ENCODE results near the gene DMPK.

DMPK gene

DNA sequence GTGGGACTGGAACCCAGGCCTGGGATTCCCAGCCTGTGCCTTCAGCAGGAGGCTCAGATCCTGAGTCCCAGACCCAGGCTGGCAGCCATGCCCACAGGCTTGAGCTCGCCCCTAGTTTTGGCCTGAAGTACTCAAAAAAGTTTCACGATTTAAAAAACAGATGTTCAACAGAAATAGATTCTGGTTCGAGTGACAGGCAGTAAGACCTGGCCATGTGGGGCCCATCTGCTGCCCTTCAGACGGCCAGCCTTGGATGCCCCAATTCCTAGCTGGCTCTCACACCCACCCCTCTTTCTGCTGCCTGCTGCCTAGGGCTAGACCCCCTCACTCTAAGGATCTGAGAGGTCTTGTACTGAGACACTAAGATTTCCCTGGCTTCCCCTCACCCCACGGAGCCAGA is 2.8 kb upstream of the DMPK start:
- H3K4me1 ChIP-seq (ENCODE audit: control insufficient read depth, insufficient read depth, low read length, poor library complexity, severe bottlenecking) = peaks cover 41% of the 10 kb centered on the region
- 88 to 92% methylated on average over 5 of the region's 5 CpGs for WGBS, 2 experiments (ENCODE audit: insufficient coverage in 2 of 2)
- H3K9me3 ChIP-seq (ENCODE audit: control insufficient read depth, low read length) = no peaks in the 10 kb centered on the region
- peaks cover 57% of the 10 kb centered on the region for H3K36me3 ChIP-seq (ENCODE audit: control insufficient read depth, insufficient read depth, low read length)
- no peak overlapping the region for H3K4me3 ChIP-seq (ENCODE audit: extremely low read depth, insufficient read depth, low read length, poor library complexity, severe bottlenecking)
- H3K27ac ChIP-seq (ENCODE audit: low read depth, low read length, severe bottlenecking) = no peak overlapping the region

DNA sequence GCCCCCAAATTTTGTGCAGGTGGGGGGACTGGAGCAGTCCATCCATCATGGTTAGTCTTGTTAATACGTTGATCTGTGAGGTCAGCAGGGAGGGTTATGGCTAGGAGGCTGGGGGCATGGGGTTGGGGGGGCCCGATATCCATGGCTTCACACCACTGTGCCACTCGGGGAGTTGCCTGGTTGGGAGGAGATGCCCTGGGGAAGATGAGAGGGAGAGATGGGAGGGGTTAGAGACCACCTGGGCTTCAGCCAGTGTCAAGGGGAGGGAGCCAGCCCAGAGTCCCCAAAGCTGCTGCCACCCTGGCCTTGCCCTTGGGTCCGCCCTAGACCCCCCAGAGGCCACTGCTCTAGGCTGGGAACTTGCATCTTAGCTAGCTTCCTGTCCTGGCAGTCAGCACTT is 1.8 kb upstream of the DMPK start:
- Histone ChIP-seq H3K4me1 (ENCODE audit: control insufficient read depth, insufficient read depth, low read length, poor library complexity, severe bottlenecking) (peaks cover 44% of the 10 kb centered on the region), H3K27ac (ENCODE audit: low read depth, low read length, severe bottlenecking) (peak overlapping the region; percentile 87), H3K36me3 (ENCODE audit: control insufficient read depth, insufficient read depth, low read length) (peaks cover 51% of the 10 kb centered on the region), H3K9me3 (ENCODE audit: control insufficient read depth, low read length) (no peaks in the 10 kb centered on the region), H3K4me3 (ENCODE audit: extremely low read depth, insufficient read depth, low read length, poor library complexity, severe bottlenecking) (no peak overlapping the region)
- WGBS, 2 experiments (ENCODE audit: insufficient coverage in 2 of 2) = 80 to 94% methylated on average over 1 to 4 of the region's 4 CpGs

DNA sequence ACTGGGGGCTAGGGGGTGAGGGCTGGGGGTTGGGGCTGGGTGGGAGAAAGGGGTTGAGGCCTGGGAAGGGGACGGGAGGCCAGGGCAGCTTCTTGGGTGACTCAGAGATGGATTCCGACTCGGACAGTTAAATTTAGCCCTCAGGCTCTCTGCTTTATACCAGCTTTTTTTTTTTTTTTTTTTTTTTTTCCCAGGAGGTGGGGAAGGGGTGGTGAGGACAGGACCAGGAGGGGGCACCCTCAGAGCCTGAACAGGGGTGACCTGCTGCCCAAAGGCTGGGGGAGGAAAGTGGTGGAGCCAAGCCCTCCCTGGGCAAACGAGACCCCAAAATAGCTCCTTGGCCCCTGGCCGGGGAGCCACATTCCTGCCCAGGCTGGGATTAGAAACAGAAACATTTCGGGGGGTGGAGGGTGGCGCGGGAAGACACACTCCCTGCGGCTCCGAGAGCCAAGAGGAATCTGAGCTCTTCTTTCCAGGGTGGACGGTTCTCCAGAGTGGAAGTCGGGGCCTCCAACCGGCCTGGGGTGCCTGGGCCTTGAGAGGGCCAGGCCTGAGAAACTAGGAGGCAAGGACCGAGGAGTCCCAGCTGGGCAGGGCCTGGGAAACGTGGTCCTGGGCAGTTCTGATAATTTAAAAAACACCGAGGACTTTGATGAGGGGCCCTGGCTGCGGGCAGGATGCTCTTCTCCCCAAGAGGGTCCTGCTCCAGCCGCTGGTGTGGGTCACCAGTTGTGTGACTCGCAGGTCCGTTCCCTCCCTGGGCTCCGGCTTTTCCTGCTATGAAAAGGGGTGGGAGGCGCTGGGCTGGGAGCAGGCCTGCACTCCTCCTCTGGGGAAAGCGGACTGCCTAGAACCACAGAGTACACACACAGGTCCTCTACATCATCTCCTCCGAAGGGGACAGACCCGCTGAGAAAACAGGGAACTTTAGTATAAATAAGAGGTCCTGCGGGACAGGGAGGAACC is 813 bp upstream of the DMPK start:
- Histone ChIP-seq H3K9me3 (ENCODE audit: control insufficient read depth, low read length) (no peaks in the 10 kb centered on the region), H3K36me3 (ENCODE audit: control insufficient read depth, insufficient read depth, low read length) (peaks cover 50% of the 10 kb centered on the region), H3K4me1 (ENCODE audit: control insufficient read depth, insufficient read depth, low read length, poor library complexity, severe bottlenecking) (peaks cover 49% of the 10 kb centered on the region), H3K4me3 (ENCODE audit: extremely low read depth, insufficient read depth, low read length, poor library complexity, severe bottlenecking) (no peak overlapping the region), H3K27ac (ENCODE audit: low read depth, low read length, severe bottlenecking) (peak overlapping the region; percentile 87)
- 58 to 68% methylated on average over 16 to 18 of the region's 26 CpGs for WGBS, 2 experiments (ENCODE audit: insufficient coverage in 2 of 2)

DNA sequence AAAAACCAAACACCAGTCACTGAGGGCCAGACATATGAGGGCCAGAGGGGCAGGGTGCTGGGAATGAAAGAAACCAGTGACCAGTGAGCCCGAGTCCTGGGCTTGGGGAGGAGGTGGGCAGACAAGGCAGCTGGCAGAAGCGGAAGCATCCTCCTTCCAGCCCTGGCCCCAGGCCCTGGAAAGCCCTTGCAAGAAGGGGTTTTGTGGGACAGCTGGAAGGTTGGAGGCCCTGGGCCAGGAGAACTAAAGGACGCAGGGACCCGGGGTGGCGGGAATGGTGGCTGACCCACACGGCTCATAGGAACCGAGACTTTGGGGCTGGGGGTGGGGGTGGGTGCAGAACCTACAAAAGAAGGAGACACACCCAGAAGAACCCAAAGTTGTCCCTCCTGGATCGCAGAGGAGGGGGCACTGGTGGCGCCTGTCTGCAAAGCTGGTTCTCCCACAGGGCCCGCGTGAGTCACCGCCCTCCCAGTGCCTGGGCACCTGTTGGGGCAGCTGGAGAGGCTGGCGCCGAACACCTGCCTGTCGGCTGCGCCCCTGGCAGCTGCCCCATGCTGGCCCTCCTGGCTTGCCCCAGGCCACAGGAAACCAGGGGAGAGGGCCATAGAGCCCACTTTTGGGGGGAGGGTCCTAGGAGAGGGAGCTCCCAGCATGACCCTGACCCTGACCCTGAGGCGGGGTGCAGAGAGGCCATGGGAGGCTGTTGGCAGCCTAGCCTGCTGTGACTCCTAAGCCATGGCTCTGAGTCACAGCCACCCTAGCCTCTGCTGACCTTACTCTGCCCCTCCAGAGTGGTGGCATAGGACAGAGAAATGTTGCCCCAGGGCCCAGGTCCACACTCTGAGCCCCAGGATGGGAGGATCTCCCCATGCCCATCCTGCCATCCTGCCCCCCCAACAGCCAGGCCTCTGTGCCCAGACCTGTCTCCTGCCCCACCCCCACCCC is 802 bp downstream of the DMPK start:
- 82% methylated on average over 16 of the region's 17 CpGs for WGBS, 2 experiments (ENCODE audit: insufficient coverage in 2 of 2)
- Histone ChIP-seq H3K36me3 (ENCODE audit: control insufficient read depth, insufficient read depth, low read length) (peaks cover 50% of the 10 kb centered on the region), H3K4me1 (ENCODE audit: control insufficient read depth, insufficient read depth, low read length, poor library complexity, severe bottlenecking) (peaks cover 49% of the 10 kb centered on the region), H3K4me3 (ENCODE audit: extremely low read depth, insufficient read depth, low read length, poor library complexity, severe bottlenecking) (peak overlapping the region; percentile 19), H3K9me3 (ENCODE audit: control insufficient read depth, low read length) (no peaks in the 10 kb centered on the region), H3K27ac (ENCODE audit: low read depth, low read length, severe bottlenecking) (no peak overlapping the region)

DNA sequence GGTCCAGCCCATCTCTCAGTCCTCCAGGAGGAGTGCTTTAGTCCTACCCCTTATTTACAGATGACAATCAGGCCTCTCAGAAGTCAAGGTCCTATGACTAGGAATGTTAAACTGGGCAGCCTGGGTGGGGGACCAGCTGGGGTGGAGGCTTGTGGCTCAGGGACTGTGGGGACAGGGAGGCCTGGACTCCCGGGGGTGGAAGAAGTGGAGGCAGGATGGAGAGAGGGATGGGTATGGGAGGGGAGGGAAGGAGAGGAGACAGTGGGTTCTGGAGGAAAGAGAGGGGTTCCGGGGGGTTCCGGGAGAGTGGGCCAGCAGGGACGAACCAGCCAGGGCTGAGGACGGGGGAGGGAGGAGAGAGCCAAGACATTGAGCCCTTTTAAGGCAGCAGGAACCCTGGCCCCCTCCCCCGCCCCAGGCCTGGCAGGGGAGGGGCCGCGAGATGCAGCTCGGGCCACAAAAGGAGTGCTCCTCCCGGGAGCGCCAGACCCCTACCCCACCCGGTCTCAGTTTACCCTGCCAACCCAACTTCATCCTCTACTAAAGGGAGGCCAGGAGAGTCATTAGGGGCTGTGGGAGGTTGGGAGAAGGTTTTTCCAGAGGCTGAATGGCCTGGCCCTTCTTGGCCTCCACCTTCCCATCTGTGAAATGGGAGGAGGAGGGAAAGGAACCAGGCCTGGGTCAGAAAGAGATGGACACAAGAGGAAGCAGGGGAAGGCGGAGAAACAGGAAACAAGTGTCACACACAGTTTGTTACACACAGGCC is 1.7 kb downstream of the DMPK start:
- Histone ChIP-seq H3K27ac (ENCODE audit: low read depth, low read length, severe bottlenecking) (peak overlapping the region; percentile 16), H3K4me1 (ENCODE audit: control insufficient read depth, insufficient read depth, low read length, poor library complexity, severe bottlenecking) (peaks cover 49% of the 10 kb centered on the region)
- 55 to 56% methylated on average over 6 to 10 of the region's 13 CpGs for WGBS, 2 experiments (ENCODE audit: insufficient coverage in 2 of 2)

DNA sequence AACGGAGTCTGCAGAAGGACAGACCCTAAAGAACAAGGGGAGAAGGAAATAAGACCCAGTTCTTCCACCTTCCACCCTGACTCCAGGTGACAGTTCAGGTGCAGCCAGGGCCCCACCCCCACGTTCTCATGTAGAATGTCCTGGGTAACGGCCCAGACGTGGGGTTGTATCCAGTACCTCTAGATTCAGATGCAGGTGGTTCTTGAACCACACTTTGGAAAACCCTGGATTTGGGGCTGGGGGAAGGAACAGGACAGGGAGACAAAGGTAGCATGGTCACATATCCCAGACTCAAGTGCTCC is 2.2 kb downstream of the DMPK start:
- WGBS, 2 experiments (ENCODE audit: insufficient coverage in 2 of 2) = 75 to 82% methylated on average over 3 of the region's 4 CpGs
- H3K27ac ChIP-seq (ENCODE audit: low read depth, low read length, severe bottlenecking) = peak overlapping the region; percentile 16
- no peak overlapping the region for H3K4me3 ChIP-seq (ENCODE audit: extremely low read depth, insufficient read depth, low read length, poor library complexity, severe bottlenecking)
- peaks cover 45% of the 10 kb centered on the region for H3K36me3 ChIP-seq (ENCODE audit: control insufficient read depth, insufficient read depth, low read length)
- H3K4me1 ChIP-seq (ENCODE audit: control insufficient read depth, insufficient read depth, low read length, poor library complexity, severe bottlenecking) = peaks cover 49% of the 10 kb centered on the region
- no peaks in the 10 kb centered on the region for H3K9me3 ChIP-seq (ENCODE audit: control insufficient read depth, low read length)

More for the DNA sequence above, 1.7 kb downstream of the DMPK start:
- H3K36me3 ChIP-seq (ENCODE audit: control insufficient read depth, insufficient read depth, low read length) = peaks cover 44% of the 10 kb centered on the region
- H3K9me3 ChIP-seq (ENCODE audit: control insufficient read depth, low read length) = no peaks in the 10 kb centered on the region
- H3K4me3 ChIP-seq (ENCODE audit: extremely low read depth, insufficient read depth, low read length, poor library complexity, severe bottlenecking) = no peak overlapping the region

DNA sequence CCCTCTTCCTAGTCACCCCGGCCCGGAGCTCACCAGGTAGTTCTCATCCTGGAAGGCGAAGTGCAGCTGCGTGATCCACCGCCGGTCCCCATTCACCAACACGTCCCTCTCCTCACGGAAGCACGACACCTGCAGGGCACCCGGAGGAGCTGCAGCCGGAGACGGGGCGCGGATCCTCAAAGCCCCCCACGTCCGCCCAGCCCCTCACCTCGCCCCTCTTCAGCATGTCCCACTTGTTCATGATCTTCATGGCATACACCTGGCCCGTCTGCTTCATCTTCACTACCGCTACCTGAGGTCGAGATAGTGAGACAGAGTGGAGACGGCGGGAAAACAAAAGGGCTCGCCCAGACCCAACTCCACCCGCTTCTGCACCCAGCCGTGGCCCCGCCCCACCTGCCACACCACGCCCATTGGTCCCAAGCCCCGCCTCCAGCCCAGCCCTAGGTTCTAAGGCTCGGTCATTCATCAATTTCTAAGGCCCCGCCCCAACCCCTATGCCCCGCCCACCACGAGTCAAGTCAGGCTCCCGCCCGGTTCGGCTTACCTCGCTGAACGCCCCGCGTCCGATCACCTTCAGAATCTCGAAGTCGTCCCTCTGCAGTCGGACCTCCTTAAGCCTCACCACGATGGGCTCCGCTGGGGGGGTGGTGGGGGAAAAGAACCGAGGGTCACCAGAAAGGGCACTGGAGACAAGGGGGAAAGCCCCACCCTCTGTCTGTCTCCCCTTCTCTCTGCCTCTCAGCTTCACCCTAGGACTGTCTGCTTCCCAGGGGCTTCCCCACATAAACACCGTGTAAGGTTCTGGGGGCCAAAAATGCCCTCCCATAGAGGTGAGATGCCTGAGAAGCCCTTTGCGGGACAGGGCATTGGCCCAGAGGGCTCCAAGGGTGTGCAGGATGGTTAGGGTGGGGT is 2.8 kb downstream of the DMPK start:
- no peaks in the 10 kb centered on the region for H3K9me3 ChIP-seq (ENCODE audit: control insufficient read depth, low read length)
- H3K4me1 ChIP-seq (ENCODE audit: control insufficient read depth, insufficient read depth, low read length, poor library complexity, severe bottlenecking) = peaks cover 49% of the 10 kb centered on the region
- H3K27ac ChIP-seq (ENCODE audit: low read depth, low read length, severe bottlenecking) = no peak overlapping the region
- H3K4me3 ChIP-seq (ENCODE audit: extremely low read depth, insufficient read depth, low read length, poor library complexity, severe bottlenecking) = peak overlapping the region; percentile 31
- WGBS, 2 experiments (ENCODE audit: insufficient coverage in 2 of 2) = 9 to 14% methylated on average over 30 to 35 of the region's 48 CpGs
- peaks cover 41% of the 10 kb centered on the region for H3K36me3 ChIP-seq (ENCODE audit: control insufficient read depth, insufficient read depth, low read length)

DNA sequence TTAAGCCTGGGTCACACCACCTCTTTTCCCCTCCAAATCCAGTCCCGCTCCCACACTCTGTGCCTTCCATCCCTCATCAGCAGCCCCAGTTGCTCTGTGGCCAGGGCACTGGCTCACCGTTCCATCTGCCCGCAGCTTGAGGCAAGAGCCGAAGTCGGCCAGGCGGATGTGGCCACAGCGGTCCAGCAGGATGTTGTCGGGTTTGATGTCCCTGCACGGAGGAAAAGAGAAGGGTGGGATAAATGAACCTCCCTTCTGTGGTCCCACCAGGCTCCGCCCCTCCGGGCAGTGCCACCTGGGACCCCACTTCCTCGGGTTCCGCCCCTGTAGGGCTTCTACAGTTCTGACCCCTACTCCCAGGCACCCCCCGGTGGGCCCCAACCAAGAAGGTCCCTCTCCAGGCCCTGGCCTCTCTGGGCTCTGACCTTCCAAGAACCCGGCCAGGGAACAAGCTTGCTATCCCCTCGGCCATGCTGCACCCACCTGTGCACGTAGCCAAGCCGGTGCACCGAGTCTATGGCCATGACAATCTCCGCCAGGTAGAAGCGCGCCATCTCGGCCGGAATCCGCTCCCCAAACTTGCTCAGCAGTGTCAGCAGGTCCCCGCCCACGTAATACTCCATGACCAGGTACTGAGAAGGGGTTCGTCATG is 4.2 kb downstream of the DMPK start:
- 97 to 98% methylated on average over 19 to 26 of the region's 28 CpGs for WGBS, 2 experiments (ENCODE audit: insufficient coverage in 2 of 2)
- Histone ChIP-seq H3K36me3 (ENCODE audit: control insufficient read depth, insufficient read depth, low read length) (peaks cover 43% of the 10 kb centered on the region), H3K9me3 (ENCODE audit: control insufficient read depth, low read length) (no peaks in the 10 kb centered on the region), H3K4me1 (ENCODE audit: control insufficient read depth, insufficient read depth, low read length, poor library complexity, severe bottlenecking) (peaks cover 37% of the 10 kb centered on the region), H3K4me3 (ENCODE audit: extremely low read depth, insufficient read depth, low read length, poor library complexity, severe bottlenecking) (no peak overlapping the region), H3K27ac (ENCODE audit: low read depth, low read length, severe bottlenecking) (no peak overlapping the region)

DNA sequence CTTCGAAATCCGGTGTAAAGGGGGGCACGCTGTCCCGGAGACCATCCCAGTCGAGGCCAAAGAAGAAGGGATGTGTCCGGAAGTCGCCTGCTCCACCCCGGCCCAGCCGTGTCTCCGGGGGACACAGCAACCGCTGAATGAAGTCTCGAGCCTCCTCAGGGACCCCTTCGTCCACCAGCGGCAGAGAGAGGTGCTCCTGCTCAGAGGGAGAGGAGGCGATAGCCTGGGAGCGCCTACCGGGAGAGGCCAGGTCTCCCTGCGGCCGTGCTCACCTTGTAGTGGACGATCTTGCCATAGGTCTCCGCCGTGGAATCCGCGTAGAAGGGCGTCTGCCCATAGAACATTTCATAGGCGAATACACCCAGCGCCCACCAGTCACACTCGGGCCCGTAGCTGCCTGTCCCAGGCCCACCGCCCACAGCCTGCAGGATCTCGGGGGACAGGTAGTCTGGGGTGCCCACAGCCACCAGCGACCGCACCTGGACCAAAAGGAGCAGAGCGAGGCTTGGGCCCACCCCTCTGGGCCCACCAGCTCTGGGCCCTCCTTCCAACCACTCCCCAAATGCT is 4.8 kb downstream of the DMPK start:
- H3K36me3 ChIP-seq (ENCODE audit: control insufficient read depth, insufficient read depth, low read length) = peaks cover 50% of the 10 kb centered on the region
- H3K4me3 ChIP-seq (ENCODE audit: extremely low read depth, insufficient read depth, low read length, poor library complexity, severe bottlenecking) = no peak overlapping the region
- H3K4me1 ChIP-seq (ENCODE audit: control insufficient read depth, insufficient read depth, low read length, poor library complexity, severe bottlenecking) = peaks cover 32% of the 10 kb centered on the region
- no peaks in the 10 kb centered on the region for H3K9me3 ChIP-seq (ENCODE audit: control insufficient read depth, low read length)
- no peak overlapping the region for H3K27ac ChIP-seq (ENCODE audit: low read depth, low read length, severe bottlenecking)
- WGBS, 2 experiments (ENCODE audit: insufficient coverage in 2 of 2) = 96 to 97% methylated on average over 25 to 34 of the region's 34 CpGs

Data from mesodermal cell (in vitro differentiated cells).